Activated CD4-positive, alpha-beta T cell treated with anti-CD3 and anti-CD28 coated beads for 24 hours (primary cell): ENCODE data around the gene GABBR2.

Source experiments
- DNase-seq, 2 donors: peaks; one replicate each; pipeline ENCODE4 v3.0.0-alpha.2; 2020; ENCODE audit warnings: low read depth in 2 of 2

GABBR2 gene

GRCh38 chr9:98545021-98545420 is 163.7 kb downstream of the GABBR2 start:
- DNase-seq, result no peak

- no peak for DNase-seq
These were observed 167.0 kb downstream of the GABBR2 start for GRCh38 chr9:98541684-98542230.

DNA sequence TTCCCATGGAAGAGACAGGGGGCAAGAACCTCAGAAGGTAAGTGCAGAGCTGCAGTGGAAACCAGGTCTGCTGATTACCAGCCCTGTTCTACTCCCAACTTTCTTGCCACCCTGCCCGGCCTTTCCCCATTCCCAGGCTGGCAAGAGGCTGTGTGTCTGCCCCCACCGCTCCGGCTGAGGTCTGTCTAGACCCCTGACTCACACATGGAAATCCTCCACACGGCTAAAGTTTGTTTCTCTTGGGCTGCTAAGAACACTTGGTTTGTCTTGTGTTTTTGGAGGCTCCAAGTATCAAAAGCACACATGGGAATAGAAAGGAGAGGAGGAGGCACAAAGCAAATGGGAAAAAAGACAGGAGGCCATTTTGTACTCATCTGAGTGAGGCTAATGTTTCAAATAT is 168.3 kb downstream of the GABBR2 start:
- DNase-seq, result no peak

DNA sequence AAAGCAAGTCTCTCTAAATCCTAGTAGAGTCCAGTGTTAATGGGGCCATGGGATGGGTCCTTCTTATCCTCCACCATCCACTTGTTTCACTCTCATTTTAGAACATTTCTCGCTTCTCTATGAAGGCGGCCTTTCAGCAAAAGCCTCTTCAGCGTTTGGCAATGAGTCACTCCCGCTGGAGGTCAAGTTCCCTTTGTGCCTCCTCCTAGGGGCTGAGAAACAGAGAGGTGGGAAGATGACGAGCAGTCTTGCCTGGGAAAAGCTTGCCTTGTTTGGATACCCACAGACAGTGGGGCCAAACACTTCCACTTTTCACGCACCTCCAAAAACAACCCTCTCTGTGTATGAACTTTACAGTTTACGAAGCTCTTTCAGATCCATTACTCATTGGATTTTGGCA is 168.8 kb downstream of the GABBR2 start:
- DNase-seq, result no peak

DNA sequence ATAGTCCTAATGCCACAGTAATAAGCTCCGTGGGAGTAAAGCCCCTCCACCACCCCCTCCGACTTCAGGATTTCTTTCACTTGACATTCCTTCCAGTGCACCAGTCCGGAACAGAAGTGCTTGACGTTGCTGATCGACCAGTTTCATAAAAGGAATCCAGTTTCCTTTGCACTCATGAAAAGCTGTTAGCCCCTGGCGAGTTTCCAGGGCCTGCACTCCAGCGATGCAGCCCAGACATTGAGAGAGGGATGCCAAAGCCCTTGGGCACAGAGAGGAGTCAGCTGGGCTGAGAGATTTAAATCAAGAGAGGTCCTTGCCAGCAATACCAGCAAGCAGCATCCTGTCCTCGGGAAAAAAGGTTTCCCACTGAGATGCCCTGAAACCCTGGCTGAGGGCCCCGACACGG is 170.1 kb downstream of the GABBR2 start:
- DNase-seq, result no peak

GRCh38 chr9:98538203-98538602 is 170.5 kb downstream of the GABBR2 start:
- DNase-seq, result no peak

GRCh38 chr9:98536542-98537173 is 172.1 kb downstream of the GABBR2 start:
- DNase-seq, result peak in 1 of 2 donors; percentile 27

- no peak for DNase-seq
These were observed 174.9 kb downstream of the GABBR2 start for GRCh38 chr9:98533866-98534265.

DNA sequence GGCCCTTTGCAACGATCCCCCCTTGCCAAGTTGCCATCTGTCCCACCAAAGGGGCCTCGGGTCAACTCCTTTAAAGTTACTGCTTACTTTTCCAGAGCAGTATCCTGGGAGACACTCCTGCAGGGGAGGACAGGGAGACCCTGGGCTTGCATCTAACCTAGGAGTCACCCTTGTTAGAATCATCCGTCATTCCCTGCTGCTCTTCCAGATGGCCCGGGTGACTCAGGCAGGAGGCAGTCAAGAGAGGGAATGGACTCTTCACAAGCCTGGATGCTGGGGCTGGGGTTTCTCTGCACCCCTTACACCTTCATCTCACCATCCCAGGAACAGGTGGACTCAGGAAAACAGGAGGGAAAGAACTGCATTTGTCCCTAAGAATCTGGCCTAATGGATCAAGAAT is 175.6 kb downstream of the GABBR2 start:
- DNase-seq, result no peak

GRCh38 chr9:98532574-98532973 is 176.2 kb downstream of the GABBR2 start:
- no peak for DNase-seq

- DNase-seq, result no peak
These were observed 176.6 kb downstream of the GABBR2 start for GRCh38 chr9:98532147-98532546.

DNA sequence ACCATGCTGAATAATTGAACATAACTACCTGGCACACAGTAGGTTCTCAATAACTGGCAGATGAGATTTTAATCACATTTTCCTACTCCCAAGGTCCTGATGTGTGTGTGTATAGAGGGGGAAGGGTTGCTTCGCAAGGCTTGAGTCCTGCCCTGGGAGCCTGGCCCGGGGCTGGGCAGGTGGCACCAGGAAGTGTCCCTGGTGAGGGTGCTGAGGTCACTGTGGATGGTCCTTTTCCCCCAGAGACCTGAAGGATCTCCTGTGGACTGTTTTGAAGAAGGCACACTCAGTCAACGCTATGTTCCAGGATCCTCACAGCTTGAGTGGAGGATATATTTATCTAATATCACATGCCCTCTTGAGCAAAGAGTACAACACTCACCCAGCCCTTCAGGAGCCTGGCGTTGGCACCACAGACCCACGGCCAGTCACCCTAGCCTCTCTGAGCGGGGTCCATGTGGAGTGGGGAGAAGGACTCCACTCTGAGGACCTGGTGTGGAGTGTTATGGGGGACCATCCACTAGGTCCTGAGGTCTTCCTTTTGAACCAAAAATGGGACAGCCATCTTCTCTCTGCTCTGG is 177.8 kb downstream of the GABBR2 start:
- DNase-seq, result no peak

DNA sequence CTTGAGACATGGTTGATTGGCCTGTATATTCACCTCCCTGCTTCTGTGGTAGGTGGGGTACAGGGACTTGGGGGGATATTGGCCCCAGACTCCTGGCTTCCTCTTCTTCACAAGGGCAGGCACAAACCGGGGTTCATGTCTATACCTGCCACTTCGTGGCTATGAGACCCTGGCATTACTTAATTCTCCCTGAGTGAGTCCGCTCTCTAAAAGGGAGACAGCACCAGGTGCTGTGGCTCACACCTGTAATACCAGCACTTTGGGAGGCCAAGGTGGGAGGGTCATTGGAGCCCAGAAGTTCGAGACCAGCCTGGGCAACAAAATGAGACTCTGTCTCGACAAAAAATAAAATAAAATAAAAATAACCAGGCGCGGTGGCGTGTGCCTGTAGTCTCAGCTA is 178.5 kb downstream of the GABBR2 start:
- DNase-seq, result no peak

DNA sequence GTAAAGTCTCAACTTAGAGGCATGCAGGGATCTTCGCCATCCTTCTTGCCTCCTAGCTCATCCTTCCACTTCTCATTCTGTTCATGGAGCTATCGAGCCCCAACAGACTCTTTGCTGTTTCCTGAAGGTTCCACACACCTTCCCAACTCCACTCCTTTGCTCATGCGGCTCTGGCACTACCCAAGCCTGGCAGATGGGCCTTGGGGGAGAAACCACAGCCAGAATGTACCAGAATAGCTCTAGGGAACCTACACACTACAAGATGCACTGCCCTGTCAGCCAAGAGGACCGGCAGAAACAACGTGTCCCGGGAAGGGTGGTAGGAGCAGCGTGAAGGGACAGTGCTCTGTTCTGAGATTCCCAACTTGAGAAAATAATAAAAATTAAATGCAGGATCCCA is 178.9 kb downstream of the GABBR2 start:
- no peak for DNase-seq

- no peak for DNase-seq
These were observed 185.4 kb downstream of the GABBR2 start for GRCh38 chr9:98523231-98523901.

GRCh38 chr9:98522487-98522886 is 186.2 kb downstream of the GABBR2 start:
- DNase-seq, result no peak

GRCh38 chr9:98521141-98521540 is 187.6 kb downstream of the GABBR2 start:
- DNase-seq, result no peak

GRCh38 chr9:98520221-98520960 is 188.3 kb downstream of the GABBR2 start:
- no peak for DNase-seq

- no peak for DNase-seq
These were observed 189.1 kb downstream of the GABBR2 start for GRCh38 chr9:98519641-98520040.

DNA sequence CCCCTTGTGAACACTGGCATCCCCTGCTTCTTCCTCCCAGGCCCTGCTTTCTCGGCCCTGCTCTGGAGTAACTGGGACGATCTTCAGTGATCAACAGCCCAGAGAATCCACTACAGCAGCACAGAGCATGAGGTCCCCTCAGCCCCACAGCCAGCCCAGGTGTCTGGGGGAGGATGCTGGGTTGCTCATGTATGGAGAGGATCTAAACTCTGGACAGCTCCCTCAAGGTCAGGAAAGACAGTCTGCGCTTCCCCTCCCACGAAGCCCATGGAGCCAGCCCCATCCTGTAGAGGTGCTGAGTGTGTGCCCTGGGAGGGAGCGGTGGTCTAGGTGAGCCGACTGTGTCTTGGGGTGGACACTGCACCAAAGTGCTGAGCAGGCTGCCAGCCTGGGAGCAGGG is 190.2 kb downstream of the GABBR2 start:
- DNase-seq, result no peak

- no peak for DNase-seq
These were observed 191.0 kb downstream of the GABBR2 start for GRCh38 chr9:98517761-98518160.

GRCh38 chr9:98516897-98517503 is 191.7 kb downstream of the GABBR2 start:
- no peak for DNase-seq
